Testis (tissue), 2 donors: ENCODE measurements around the gene CHRNB4.

Experiments
- CTCF ChIP-seq, 3 experiments: fragments of 450-650 bp in 2 of 3; fragments of 200-600 bp in 1 of 3; sonication (generic) in 1 of 3; IDR thresholded peaks; one replicate each; pipeline ENCODE4 v1.5.1; 2016 to 2019; ENCODE audit warnings: antibody characterized with exemption in 3 of 3, mild to moderate bottlenecking in 2 of 3, moderate library complexity in 1 of 3
- POLR2A ChIP-seq: fragments of 450-650 bp; IDR thresholded peaks from one replicate; pipeline ENCODE4 v1.6.1; 2017; ENCODE audit warnings: antibody characterized with exemption, mild to moderate bottlenecking, moderate library complexity

- TF ChIP-seq CTCF (IDR thresholded peaks at IDR 0.05): no peak
- TF ChIP-seq POLR2A: no peak
Observed at GRCh38 chr15:78660584-78660983, 19.6 kb upstream of the CHRNB4 start.
